Stimulated activated CD4-positive, alpha-beta T cell treated with anti-CD3 and anti-CD28 coated beads, Interleukin-1b, Interleukin-23, amount 100 ng/mL, for 24 hours (primary cell): Measurements from ENCODE around the gene DNHD1.

Experiments
- DNase-seq, 4 experiments: peaks; one replicate each; pipeline ENCODE4 v3.0.0-alpha.2; 2020; ENCODE audit warnings: low read depth in 4 of 4, low spot score in 1 of 4

DNHD1 gene

GRCh38 chr11:6611092-6611962, 114.2 kb downstream of the DNHD1 start:
- no peak for DNase-seq

- no peak for DNase-seq
These were observed 114.8 kb downstream of the DNHD1 start for GRCh38 chr11:6611963-6612212.

GRCh38 chr11:6612213-6613041, 115.3 kb downstream of the DNHD1 start, which contains the start of gene TAF10:
TSS of gene TAF10 (minus strand) at chr11:6612216. CDS start at chr11:6612189, 27 bp downstream.
- peak; percentile 88 to 94 (median 92) for DNase-seq

- DNase-seq, result no peak
These were observed 116.4 kb downstream of the DNHD1 start for GRCh38 chr11:6613496-6613895.

- no peak for DNase-seq
These were observed 117.4 kb downstream of the DNHD1 start for GRCh38 chr11:6614446-6614845.

- DNase-seq, result no peak
These were observed 118.0 kb downstream of the DNHD1 start for GRCh38 chr11:6615046-6615445.

GRCh38 chr11:6615882-6616585, 119.0 kb downstream of the DNHD1 start:
- DNase-seq, result no peak

- no peak for DNase-seq
These were observed 119.6 kb downstream of the DNHD1 start for GRCh38 chr11:6616596-6617250.

- no peak for DNase-seq
These were observed 120.3 kb downstream of the DNHD1 start for GRCh38 chr11:6617315-6617781.

- DNase-seq, result peak in 1 of 4 experiments; percentile 51
These were observed 121.3 kb downstream of the DNHD1 start for GRCh38 chr11:6618117-6619003.

- DNase-seq, result peak; percentile 68 to 81 (median 76)
These were observed 122.1 kb downstream of the DNHD1 start, which contains the start of gene TPP1 for GRCh38 chr11:6619004-6619745. TSS of gene TPP1 (minus strand) at chr11:6619422. CDS start at chr11:6619400, 22 bp downstream.

- DNase-seq, result no peak
These were observed 123.6 kb downstream of the DNHD1 start for GRCh38 chr11:6620636-6621035.
